IgD-negative memory B cell (primary cell): Measurements from ENCODE around the gene SUGP2. TPM values are rescaled to one million over a fixed set of nuclear protein-coding genes. Genes with fewer than 3 reads are reported as not detected.
A peak's percentile ranks its signal among the peaks of the same experiment; 100 is the strongest.
"Not testable (repeated sequence)": the region's sequence is repeated elsewhere in the genome, so short reads cannot be mapped to it uniquely, and the experiment has no call there.

ENCODE experiments used
- H3K27ac Mint-ChIP-seq, 3 donors: one replicate each; pipeline ENCODE4 v1.8.0; 2020 to 2022; ENCODE audit warnings: mild to moderate bottlenecking in 3 of 3, mixed read lengths in 3 of 3, moderate library complexity in 1 of 3
- H3K27me3 Mint-ChIP-seq: one replicate; pipeline ENCODE4 v1.8.0; 2021; ENCODE audit warnings: mixed read lengths
- H3K36me3 Mint-ChIP-seq: one replicate; pipeline ENCODE4 v1.8.0; 2020; ENCODE audit warnings: mild to moderate bottlenecking, mixed read lengths
- H3K4me1 Mint-ChIP-seq, 3 donors: one replicate each; pipeline ENCODE4 v1.8.0; 2020 to 2022; ENCODE audit warnings: mixed read lengths in 3 of 3, mild to moderate bottlenecking in 1 of 3
- H3K4me3 Mint-ChIP-seq, 4 donors: one replicate each; pipeline ENCODE4 v1.8.0; 2020 to 2022; ENCODE audit warnings: mild to moderate bottlenecking in 4 of 4, mixed read lengths in 4 of 4, moderate library complexity in 3 of 4
- H3K9me3 Mint-ChIP-seq, 3 donors: one replicate each; pipeline ENCODE4 v1.8.0; 2020 to 2021; ENCODE audit warnings: mixed read lengths in 3 of 3, mild to moderate bottlenecking in 1 of 3
- polyA plus RNA-seq: library from polyadenylated mRNA; unstranded; fragments of 300-500 nt; fragmentation: Illumina TruSeq; gene quantifications from one replicate; pipeline ENCODE4 v1.2.3, GENCODE V29; 2021

SUGP2 gene
- polyA plus RNA-seq, 1 donor from 2014 or later = 11.8 TPM

DNA sequence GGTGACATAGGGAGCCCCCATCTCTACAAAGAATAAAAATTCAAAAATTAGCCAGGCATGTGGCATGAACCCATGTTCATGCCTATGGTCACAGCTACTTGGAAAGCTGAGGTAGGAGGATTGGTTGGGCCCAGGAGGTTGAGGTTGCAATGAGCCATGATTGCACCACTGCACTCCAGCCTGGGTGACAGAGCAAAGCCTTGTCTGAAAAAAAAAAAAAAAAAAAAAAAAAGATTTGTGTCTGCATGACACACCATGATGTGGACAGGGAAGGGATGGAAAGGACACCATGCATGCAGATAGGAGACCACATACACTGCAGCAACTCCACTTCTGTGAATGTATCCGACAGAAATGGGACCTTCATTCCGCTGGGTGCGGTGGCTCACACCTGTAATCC, 58.3 kb downstream of the SUGP2 start:
- peaks cover 6% of the 10 kb centered on the region for H3K27me3 Mint-ChIP-seq
- H3K4me1 Mint-ChIP-seq = no peaks in the 10 kb centered on the region
- H3K27ac Mint-ChIP-seq = no peak overlapping the region
- H3K4me3 Mint-ChIP-seq = no peak overlapping the region
- H3K9me3 Mint-ChIP-seq = no peaks in the 10 kb centered on the region
- no peaks in the 10 kb centered on the region for H3K36me3 Mint-ChIP-seq

GRCh38 chr19:18972851-18973250, 60.5 kb downstream of the SUGP2 start:
- Mint-ChIP-seq H3K4me1 (no peaks in the 10 kb centered on the region), H3K4me3 (peak overlapping the region in 1 of 4 donors; percentile 54), H3K36me3 (peaks cover 2% of the 10 kb centered on the region), H3K9me3 (peaks cover 1 to 3% (median 2%) of the 10 kb centered on the region in 3 donors), H3K27me3 (peaks cover 8% of the 10 kb centered on the region), H3K27ac (no peak overlapping the region)

- H3K27ac Mint-ChIP-seq = no peak overlapping the region
- H3K27me3 Mint-ChIP-seq = peaks cover 8% of the 10 kb centered on the region
- peaks cover 2% of the 10 kb centered on the region for H3K36me3 Mint-ChIP-seq
- H3K9me3 Mint-ChIP-seq = peaks cover 1 to 3% (median 2%) of the 10 kb centered on the region in 3 donors
- no peaks in the 10 kb centered on the region for H3K4me1 Mint-ChIP-seq
- no peak overlapping the region for H3K4me3 Mint-ChIP-seq
Observed at GRCh38 chr19:18972301-18972811, 61.0 kb downstream of the SUGP2 start.

- Mint-ChIP-seq H3K4me3 (no peak overlapping the region), H3K27ac (no peak overlapping the region), H3K36me3 (peaks cover 2% of the 10 kb centered on the region), H3K4me1 (peaks cover 4% of the 10 kb centered on the region in 3 donors), H3K27me3 (peaks cover 8% of the 10 kb centered on the region), H3K9me3 (peaks cover 1 to 3% (median 2%) of the 10 kb centered on the region in 3 donors)
Observed at GRCh38 chr19:18969931-18970659, 63.2 kb downstream of the SUGP2 start.

DNA sequence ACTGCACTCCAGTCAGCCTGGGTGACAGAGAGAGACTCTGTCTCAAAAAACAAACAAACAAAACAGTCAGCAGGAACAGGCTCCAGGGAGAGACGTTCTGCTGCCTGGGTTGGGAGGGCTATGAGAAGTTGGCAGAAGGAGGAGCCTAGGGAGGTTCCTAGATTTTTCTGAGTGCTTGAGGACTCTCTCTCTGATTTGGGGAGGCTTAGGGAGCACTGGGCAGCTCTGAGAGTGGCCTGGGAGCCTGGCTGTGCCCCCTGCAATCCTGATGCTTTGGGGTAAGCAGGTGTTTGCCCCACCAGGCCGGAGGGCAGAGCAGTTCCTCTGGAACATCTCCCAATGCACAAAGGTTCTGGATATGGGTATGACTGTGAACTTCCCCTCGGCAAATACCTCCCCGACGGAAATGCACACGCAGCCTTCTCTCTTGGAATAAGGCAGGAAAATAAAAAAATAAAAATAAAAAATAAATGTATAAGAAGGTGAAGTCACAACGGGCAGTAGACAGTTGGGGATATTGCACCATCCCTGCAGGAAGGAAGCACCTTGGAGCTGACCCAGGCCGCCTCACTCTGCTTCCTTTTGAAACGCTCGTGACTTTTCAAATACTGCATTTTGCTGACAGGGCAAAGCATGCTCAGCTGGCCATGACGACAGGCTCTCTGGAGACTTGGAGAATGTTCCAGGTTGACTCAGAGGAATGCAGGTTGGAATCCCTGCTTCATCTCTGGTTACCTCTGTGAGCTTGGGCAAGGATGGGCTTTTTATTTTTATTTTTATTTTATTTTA, 65.8 kb downstream of the SUGP2 start:
- Mint-ChIP-seq H3K27ac (peak overlapping the region in 1 of 3 donors; percentile 43), H3K4me1 (peaks cover 4% of the 10 kb centered on the region in 3 donors), H3K9me3 (peaks cover 1 to 3% (median 2%) of the 10 kb centered on the region in 3 donors), H3K36me3 (peaks cover 2% of the 10 kb centered on the region), H3K27me3 (peaks cover 10% of the 10 kb centered on the region), H3K4me3 (peak overlapping the region in 1 of 4 donors; percentile 32)

- H3K9me3 Mint-ChIP-seq = peaks cover 1 to 3% (median 2%) of the 10 kb centered on the region in 3 donors
- H3K27me3 Mint-ChIP-seq = peaks cover 21% of the 10 kb centered on the region
- H3K4me1 Mint-ChIP-seq = peaks cover 6 to 13% (median 7%) of the 10 kb centered on the region in 3 donors
- no peak overlapping the region for H3K27ac Mint-ChIP-seq
- H3K36me3 Mint-ChIP-seq = peaks cover 2% of the 10 kb centered on the region
- H3K4me3 Mint-ChIP-seq = no peak overlapping the region
Observed at GRCh38 chr19:18966307-18966706, 67.0 kb downstream of the SUGP2 start.

DNA sequence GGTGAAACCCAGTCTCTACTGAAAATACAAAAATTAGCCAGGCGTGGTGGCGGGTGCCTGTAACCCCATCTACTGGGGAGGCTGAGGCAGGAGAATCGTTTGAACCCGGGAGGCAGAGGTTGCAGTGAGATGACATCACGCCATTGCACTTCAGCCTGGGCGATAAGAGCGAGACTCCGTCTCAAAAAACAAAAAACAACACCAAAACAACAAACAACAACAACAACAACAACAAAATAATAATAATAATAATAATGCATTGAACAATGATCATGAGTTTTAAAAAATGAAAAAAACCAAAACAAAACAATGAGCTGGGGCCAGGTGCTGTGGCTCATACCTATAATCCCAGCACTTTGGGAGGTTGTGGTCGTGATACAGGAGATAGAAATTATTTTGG, 69.2 kb downstream of the SUGP2 start:
- Mint-ChIP-seq H3K27me3 (peaks cover 23% of the 10 kb centered on the region), H3K4me1 (peaks cover 6 to 15% (median 7%) of the 10 kb centered on the region in 3 donors), H3K36me3 (peaks cover 2% of the 10 kb centered on the region), H3K9me3 (peaks cover 1 to 3% (median 2%) of the 10 kb centered on the region in 3 donors), H3K4me3 (no peak overlapping the region), H3K27ac (no peak overlapping the region)

DNA sequence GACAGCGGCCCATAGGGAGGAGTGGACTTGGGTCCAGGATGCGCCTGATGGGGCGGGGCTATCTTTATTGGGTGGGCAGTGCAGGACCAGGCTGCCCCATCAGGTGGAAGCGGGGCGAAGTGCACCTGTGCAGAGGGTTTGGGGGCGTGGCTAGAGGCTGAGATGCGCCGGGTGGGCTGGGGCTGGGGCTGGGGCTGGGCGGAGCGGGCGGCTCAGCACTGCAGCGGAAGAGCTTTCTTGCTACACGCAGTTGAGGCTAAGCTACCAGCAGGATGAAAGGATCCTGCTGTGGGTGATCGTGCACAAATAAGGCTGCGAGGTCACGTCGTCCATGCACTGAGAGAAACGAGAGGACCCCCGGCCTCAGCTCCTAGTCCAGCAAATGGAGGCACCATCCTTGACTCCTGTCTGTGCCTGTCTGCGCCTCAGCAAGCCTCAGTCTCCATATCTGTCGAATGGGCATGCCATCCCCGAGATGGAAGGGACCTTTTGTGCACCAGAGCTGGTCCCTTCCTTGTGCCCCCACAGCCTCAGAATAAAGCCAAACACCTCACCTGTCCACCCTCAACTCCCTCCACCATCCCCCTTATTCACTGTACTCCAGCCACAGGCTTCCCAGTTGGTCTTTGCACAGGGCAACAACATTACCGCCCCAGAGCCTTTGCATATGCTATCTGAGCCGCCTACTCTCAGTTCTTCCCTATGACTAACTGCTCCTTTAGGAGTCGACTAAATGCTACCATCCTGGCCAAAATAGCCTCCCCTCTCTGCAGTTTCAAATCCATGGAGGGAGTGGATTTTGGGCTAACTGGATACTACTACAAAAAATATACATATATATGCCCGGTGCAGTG, 71.3 kb downstream of the SUGP2 start:
- Mint-ChIP-seq H3K9me3 (no peaks in the 10 kb centered on the region), H3K4me3 (peak overlapping the region in 1 of 4 donors; percentile 79)

GRCh38 chr19:18960370-18960769, 72.9 kb downstream of the SUGP2 start:
- Mint-ChIP-seq H3K27ac (no peak overlapping the region), H3K4me3 (no peak overlapping the region), H3K4me1 (peaks cover 3 to 12% (median 4%) of the 10 kb centered on the region in 3 donors), H3K36me3 (no peaks in the 10 kb centered on the region), H3K27me3 (peaks cover 18% of the 10 kb centered on the region), H3K9me3 (no peaks in the 10 kb centered on the region)

More for the DNA sequence above, 71.3 kb downstream of the SUGP2 start:
- Mint-ChIP-seq H3K27ac (no peak overlapping the region), H3K27me3 (peaks cover 18% of the 10 kb centered on the region), H3K4me1 (peaks cover 6 to 16% (median 7%) of the 10 kb centered on the region in 3 donors), H3K36me3 (no peaks in the 10 kb centered on the region)

- Mint-ChIP-seq H3K36me3 (peaks cover 2% of the 10 kb centered on the region), H3K9me3 (peaks cover 0 to 4% (median 2%) of the 10 kb centered on the region in 3 donors), H3K27ac (no peak overlapping the region), H3K4me1 (peaks cover 0 to 4% (median 0%) of the 10 kb centered on the region in 3 donors), H3K27me3 (peaks cover 2% of the 10 kb centered on the region), H3K4me3 (no peak overlapping the region)
Observed at GRCh38 chr19:18955042-18955441, 78.3 kb downstream of the SUGP2 start.

- Mint-ChIP-seq H3K36me3 (peaks cover 2% of the 10 kb centered on the region), H3K27ac (no peak overlapping the region), H3K4me1 (peaks cover 0 to 4% (median 0%) of the 10 kb centered on the region in 3 donors), H3K4me3 (no peak overlapping the region), H3K27me3 (peaks cover 2% of the 10 kb centered on the region), H3K9me3 (peaks cover 0 to 4% (median 2%) of the 10 kb centered on the region in 3 donors)
Observed at GRCh38 chr19:18954094-18954493, 79.2 kb downstream of the SUGP2 start.

GRCh38 chr19:18952364-18953003, 80.8 kb downstream of the SUGP2 start:
- not testable (repeated sequence) for H3K27me3 Mint-ChIP-seq, H3K27ac Mint-ChIP-seq, H3K4me3 Mint-ChIP-seq, H3K9me3 Mint-ChIP-seq, H3K36me3 Mint-ChIP-seq
- H3K4me1 Mint-ChIP-seq = peaks cover 0 to 11% (median 4%) of the 10 kb centered on the region in 3 donors

DNA sequence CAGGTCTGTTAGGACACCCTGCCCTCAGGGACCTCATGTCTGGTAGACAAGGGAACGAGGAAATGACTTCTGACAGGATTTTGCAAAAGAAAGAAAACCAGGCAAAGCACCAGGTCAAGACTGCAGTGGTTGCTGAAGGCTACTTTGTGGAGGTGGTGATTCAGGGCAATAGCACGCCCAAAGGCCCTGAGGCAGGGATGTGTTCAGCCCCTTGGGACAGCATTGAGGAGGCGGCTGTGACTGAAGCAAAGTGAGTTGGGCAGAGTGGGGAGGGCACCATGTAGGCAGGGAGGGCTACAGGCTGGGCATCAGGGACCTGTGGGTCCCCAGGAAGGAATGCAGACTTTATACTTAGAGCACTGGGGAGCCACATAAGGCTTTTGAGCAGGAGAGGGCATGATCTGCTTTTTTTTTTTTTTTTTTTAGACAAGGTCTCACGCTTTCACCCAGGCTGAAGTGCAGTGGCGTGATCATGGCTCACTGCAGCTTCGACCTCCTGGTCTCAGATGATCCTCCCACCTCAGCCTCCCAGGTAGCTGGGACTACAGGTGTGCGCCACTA, 81.5 kb downstream of the SUGP2 start:
- H3K27ac Mint-ChIP-seq = no peak overlapping the region
- peaks cover 5% of the 10 kb centered on the region for H3K27me3 Mint-ChIP-seq
- peak overlapping the region in 2 of 4 donors; percentile 34 to 81 for H3K4me3 Mint-ChIP-seq
- peaks cover 2% of the 10 kb centered on the region for H3K36me3 Mint-ChIP-seq
- peaks cover 5 to 12% (median 7%) of the 10 kb centered on the region in 3 donors for H3K4me1 Mint-ChIP-seq
- H3K9me3 Mint-ChIP-seq = peaks cover 0 to 4% (median 2%) of the 10 kb centered on the region in 3 donors

GRCh38 chr19:18949858-18950257, 83.5 kb downstream of the SUGP2 start:
- H3K9me3 Mint-ChIP-seq = peaks cover 0 to 2% (median under 1%) of the 10 kb centered on the region in 3 donors
- peak overlapping the region in 1 of 4 donors; percentile 17 for H3K4me3 Mint-ChIP-seq
- H3K4me1 Mint-ChIP-seq = peaks cover 11 to 22% (median 14%) of the 10 kb centered on the region in 3 donors
- H3K36me3 Mint-ChIP-seq = peaks cover 2% of the 10 kb centered on the region
- no peak overlapping the region for H3K27ac Mint-ChIP-seq
- peaks cover 5% of the 10 kb centered on the region for H3K27me3 Mint-ChIP-seq
